Effector memory CD4-positive, alpha-beta T cell (primary cell): Measurements from ENCODE around the gene SARNP.

ENCODE experiments used
- DNase-seq, 3 donors: peaks; one replicate each; pipeline ENCODE4 v3.0.0-alpha.2; 2020
- H3K27ac ChIP-seq: 2 replicates; pipeline ENCODE4 v1.7.0; 2013; ENCODE audit warnings: mild to moderate bottlenecking, low read length, moderate library complexity; ENCODE audit not compliant: insufficient read depth, poor library complexity, severe bottlenecking
- H3K27me3 ChIP-seq: replicated peaks from 2 replicates; pipeline ENCODE4 v1.7.0; 2013; ENCODE audit warnings: mild to moderate bottlenecking, low read length; ENCODE audit not compliant: insufficient read depth, control insufficient read depth, poor library complexity, severe bottlenecking
- H3K36me3 ChIP-seq: 2 replicates; pipeline ENCODE4 v1.7.0; 2013; ENCODE audit warnings: mild to moderate bottlenecking, low read length, moderate library complexity; ENCODE audit not compliant: control insufficient read depth, insufficient read depth
- H3K4me1 ChIP-seq: 2 replicates; pipeline ENCODE4 v1.7.0; 2013; ENCODE audit warnings: low read length, mild to moderate bottlenecking; ENCODE audit not compliant: control insufficient read depth, insufficient read depth, poor library complexity, severe bottlenecking
- H3K4me3 ChIP-seq: 2 replicates; pipeline ENCODE4 v1.7.0; 2013; ENCODE audit warnings: low read length, low read depth, mild to moderate bottlenecking; ENCODE audit not compliant: insufficient read depth, poor library complexity, severe bottlenecking
- H3K9me3 ChIP-seq: 2 replicates; pipeline ENCODE4 v1.7.0; 2013; ENCODE audit warnings: mild to moderate bottlenecking, low read length, moderate library complexity; ENCODE audit not compliant: control insufficient read depth

SARNP gene

DNA sequence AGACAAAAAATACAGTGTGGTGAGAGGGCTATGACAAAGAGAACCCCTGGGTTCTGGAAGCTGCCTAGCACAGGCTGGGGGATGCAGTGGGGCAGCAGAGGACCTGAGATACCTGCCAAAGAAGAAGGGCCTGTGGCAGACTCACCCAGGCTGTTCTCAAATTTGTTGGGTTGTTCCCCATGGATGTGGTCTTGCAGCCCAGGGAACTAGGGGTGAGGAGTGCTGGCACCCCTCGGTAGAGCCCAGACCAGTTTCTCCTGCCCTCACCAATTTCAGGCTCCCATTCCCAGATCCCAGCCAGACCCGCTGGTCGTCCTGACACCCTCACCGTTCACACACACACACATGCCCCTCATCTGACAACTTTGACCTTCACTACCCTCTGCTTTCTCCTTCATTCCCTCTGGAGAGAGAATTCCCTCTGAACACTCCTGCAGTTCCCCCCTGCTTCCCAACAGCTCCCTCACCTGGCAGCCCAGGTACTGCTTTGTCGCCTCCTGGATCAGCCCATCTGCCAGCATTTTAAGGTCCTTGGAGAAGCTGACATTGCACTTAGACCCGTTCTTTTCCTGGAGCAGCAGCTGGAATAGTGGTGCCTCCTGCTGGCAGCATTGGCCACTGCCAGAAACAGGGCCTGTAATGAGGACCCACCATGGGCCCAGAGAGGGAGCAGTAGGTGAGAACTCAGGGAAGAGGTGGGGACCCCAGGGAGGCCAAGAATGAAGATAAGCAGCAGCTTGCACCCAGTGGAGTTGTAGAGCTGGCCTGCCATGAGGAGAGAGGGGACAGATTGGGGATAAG lies 80.5 kb downstream of the SARNP start:
- no peaks in the 10 kb centered on the region for H3K9me3 ChIP-seq
- H3K36me3 ChIP-seq: no peaks in the 10 kb centered on the region
- H3K27ac ChIP-seq: no peak overlapping the region
- H3K4me1 ChIP-seq: peaks cover 9% of the 10 kb centered on the region
- peak in 2 of 3 donors; percentile 26 to 36 for DNase-seq
- no peak overlapping the region for H3K4me3 ChIP-seq
- no peaks in the 10 kb centered on the region for H3K27me3 ChIP-seq

DNA sequence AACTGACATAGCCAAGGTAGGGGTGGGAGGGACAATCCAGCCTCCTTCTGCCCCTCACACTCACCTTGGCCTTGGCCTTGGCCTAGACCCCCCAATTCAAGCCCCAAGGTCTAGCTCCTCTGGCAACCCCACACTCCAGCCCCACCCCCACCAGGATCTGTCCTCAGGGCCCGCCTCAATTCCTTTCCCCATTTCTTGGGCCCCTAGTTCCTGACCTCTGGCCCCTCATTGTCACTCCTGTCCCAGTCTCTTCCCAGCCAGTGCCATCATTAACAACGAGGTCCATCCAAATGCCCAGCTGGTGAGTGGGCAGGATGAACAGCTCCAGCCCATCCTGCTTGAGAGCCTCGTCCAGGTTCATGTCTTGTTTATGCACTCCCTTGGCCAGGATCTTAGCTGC lies 81.4 kb downstream of the SARNP start:
- no peak for DNase-seq
- Histone ChIP-seq H3K27me3 (no peaks in the 10 kb centered on the region), H3K36me3 (no peaks in the 10 kb centered on the region), H3K9me3 (no peaks in the 10 kb centered on the region), H3K4me3 (no peak overlapping the region), H3K27ac (no peak overlapping the region), H3K4me1 (peaks cover 9% of the 10 kb centered on the region)

DNA sequence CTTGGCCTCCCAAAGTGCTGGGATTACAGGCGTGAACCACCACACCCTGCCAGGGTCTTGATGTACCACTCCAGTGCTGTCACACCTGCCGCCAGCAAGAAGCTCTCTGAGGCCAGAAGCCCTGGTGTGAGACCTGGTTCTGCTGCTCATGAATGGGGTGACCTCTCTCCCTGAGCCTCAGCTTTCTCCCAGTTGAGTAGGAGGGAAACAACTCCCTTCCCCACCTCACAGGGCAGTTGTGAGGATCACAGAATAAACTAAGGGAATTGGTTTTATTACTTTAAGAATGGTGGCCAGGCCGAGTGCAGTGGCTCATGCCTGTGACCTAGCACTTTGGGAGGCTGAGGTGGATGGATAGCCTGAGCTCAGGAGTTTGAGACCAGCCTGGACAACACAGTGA lies 82.9 kb downstream of the SARNP start:
- DNase-seq: no peak
- H3K27ac ChIP-seq: no peak overlapping the region
- H3K27me3 ChIP-seq: no peaks in the 10 kb centered on the region
- H3K9me3 ChIP-seq: no peaks in the 10 kb centered on the region
- H3K4me1 ChIP-seq: peaks cover 21% of the 10 kb centered on the region
- H3K36me3 ChIP-seq: no peaks in the 10 kb centered on the region
- H3K4me3 ChIP-seq: no peak overlapping the region

DNA sequence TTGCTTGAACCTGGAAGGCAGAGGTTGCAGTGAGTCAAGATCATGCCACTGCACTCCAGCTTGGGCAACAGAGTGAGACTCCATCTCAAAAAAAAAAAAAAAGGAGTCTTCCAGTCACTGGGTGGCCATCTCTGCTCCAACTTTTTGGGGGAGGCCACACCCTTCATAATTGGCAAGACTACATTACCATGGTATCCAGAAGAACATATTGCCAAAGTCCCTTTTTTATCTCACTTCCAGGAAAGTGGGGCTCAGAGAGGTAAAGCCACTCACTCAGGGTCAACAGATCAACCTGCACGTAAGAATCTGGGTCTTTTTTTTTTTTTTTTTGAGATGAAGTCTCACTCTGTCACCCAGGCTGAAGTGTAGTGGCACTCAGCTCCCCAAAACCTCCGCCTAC lies 83.7 kb downstream of the SARNP start:
- Histone ChIP-seq H3K4me3 (no peak overlapping the region), H3K27me3 (no peaks in the 10 kb centered on the region), H3K36me3 (no peaks in the 10 kb centered on the region), H3K9me3 (no peaks in the 10 kb centered on the region), H3K4me1 (peaks cover 23% of the 10 kb centered on the region), H3K27ac (no peak overlapping the region)
- DNase-seq: no peak

DNA sequence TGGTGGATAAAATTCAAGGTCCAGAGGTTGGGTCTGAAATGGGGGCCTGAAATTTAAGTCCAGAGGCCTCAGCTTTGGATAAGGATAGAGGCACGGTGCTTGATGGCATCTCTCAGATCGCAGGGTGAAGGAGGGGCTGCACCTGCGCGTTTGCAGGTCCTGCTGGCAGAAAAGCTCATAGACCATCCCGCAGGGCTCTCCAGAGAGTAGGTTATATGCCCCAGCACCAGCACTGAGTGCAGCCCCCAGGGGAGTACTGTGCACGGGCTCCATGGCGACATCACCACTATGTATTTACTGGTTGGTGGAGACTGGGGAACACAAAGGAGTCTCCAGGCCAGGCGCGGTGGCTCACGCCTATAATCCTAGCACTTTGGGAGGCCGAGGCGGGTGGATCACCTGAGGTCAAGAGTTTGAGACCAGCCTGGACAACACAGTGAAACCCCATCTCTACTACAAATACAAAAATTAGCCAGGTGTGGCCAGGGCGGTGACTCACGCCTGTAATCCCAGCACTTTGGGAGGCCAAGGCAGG lies 84.4 kb downstream of the SARNP start:
- Histone ChIP-seq H3K4me1 (peaks cover 20% of the 10 kb centered on the region), H3K36me3 (no peaks in the 10 kb centered on the region), H3K4me3 (no peak overlapping the region), H3K27me3 (no peaks in the 10 kb centered on the region), H3K9me3 (no peaks in the 10 kb centered on the region), H3K27ac (no peak overlapping the region)
- DNase-seq: no peak

DNA sequence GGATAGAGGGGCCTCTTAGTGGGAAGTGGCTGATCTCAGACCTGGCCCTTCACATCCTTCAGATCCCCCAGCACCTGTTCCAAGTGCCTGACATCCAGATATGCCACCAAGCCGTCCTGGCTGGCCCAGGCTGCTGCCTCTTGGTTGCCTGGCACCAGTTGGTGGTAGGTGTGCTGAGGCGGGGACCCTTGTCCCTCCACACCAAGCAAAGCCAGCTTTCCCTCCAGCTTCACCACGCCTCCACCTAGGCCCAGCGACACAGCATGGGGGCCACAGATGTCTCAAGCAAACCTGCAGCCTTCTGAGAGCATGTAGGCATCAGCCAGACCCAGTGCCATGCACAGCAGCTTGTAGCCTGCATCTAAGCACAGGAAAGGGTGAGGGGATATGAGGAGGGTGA lies 85.2 kb downstream of the SARNP start:
- no peak overlapping the region for H3K4me3 ChIP-seq

DNA sequence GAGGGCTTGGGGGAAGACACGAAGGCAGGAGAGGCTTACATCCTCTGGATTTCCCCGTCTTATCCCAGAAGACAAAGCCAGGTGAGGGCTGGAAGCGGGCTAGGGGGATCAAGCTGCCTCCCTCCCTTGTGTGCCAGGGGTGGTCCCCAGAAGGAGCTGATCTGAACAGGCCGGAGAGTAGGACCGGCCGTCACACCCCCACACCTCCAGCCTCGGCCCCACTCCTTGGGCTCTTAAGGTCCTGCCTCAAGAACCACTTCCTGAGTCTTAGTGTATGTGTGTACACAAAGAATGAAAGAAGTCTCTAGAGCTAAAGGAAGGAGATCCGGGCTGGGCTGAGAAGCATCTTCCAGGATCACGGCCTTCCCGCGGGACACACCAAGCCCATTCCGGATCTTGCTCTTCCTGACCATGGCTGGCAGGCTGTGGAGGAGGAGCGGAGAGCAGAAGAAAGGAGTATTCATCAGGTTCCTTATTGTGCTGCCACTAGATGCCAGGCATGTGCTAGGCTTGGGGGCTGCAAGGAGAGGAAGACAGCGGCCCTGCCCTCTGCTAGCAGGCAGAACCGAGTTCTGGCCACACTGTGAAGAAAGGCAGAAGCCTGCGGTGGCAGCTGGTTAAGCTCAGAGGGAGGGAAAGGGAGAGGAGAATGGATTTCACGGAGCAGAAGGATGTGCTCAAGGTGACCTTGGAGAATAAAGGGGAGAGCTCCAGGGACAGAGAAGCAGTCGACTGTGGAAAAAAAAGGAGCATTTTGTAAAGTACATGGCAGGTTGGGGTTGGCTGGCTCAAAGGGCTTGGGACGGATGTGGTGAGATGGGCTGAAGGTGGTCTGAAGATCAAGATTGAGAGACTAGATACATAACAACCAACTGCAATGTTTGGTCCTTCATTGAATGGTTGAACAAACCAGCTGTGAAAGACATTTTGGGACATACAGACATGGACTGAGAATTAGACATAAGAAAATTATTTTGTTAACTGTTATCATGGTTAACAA lies 87.4 kb downstream of the SARNP start:
- no peaks in the 10 kb centered on the region for H3K27me3 ChIP-seq

More for the DNA sequence above, 85.2 kb downstream of the SARNP start:
- H3K27me3 ChIP-seq: no peaks in the 10 kb centered on the region
- DNase-seq: no peak
- H3K27ac ChIP-seq: no peak overlapping the region
- H3K4me1 ChIP-seq: peaks cover 24% of the 10 kb centered on the region
- H3K36me3 ChIP-seq: no peaks in the 10 kb centered on the region
- no peaks in the 10 kb centered on the region for H3K9me3 ChIP-seq

DNA sequence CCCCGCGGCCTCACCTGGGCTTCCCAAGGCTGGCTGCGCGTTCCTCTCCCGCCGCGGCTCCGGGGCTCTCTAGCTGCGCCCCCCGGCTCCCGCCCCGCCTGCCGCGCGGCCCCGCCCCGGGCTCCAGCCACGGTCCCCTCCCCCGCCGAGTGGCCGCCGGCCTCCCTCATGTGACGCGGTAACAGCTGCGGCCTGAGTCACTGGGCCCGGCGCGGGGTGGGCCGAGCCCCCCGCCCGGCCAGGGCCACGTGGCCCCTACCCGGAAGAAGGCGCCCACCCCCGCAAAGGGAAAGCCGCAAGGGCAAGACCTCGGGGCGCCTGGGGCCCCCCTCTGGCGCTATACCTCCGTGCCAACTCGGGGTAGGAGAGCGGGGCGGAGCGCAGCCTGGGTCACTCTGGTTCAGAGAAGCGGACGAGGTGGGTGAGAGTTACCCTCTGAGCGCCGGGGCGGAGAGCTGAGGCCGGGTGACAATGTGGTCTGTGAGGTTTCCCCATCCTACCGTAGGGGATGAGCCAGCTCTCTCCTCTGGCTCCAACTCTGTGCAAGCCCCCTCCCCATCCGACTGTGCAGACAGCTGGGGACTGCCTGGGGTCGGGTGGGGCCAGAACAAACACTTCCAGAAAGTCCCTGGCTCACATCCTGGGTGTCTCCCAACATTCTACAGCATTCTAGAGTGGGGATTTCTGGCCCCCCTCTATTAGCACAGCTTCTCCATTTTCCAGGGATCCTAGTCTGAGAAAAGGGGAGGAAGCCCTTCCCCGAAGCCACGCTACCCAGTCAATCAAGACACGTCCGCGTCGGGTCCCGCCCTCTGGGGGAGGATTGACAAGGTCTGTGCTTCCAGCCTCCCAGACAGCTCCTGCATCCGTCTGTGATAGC lies 88.3 kb downstream of the SARNP start, which contains the start of gene CD63:
CD63 (minus strand) TSS at position 71 of the 880 bp plus-strand sequence. CDS start 668 bp downstream, outside the sequence.
- no peaks in the 10 kb centered on the region for H3K27me3 ChIP-seq
- H3K36me3 ChIP-seq: no peaks in the 10 kb centered on the region
- H3K27ac ChIP-seq: peak within 1 kb of the TSS; percentile 65
- peak within 1 kb of the TSS; percentile 70 for H3K4me3 ChIP-seq
- H3K4me1 ChIP-seq: peaks cover 28% of the 10 kb centered on the region
- peak; percentile 44 to 54 (median 54) for DNase-seq
- no peaks in the 10 kb centered on the region for H3K9me3 ChIP-seq

More for the DNA sequence above, 87.4 kb downstream of the SARNP start:
- Histone ChIP-seq H3K36me3 (no peaks in the 10 kb centered on the region), H3K4me3 (peak overlapping the region; percentile 70), H3K4me1 (peaks cover 28% of the 10 kb centered on the region), H3K27ac (peak overlapping the region; percentile 65), H3K9me3 (no peaks in the 10 kb centered on the region)
- DNase-seq: no peak
